ENCODE results near the gene NRP1.

Gene NRP1

GRCh38 chr10:33365871-33366411, 31.5 kb upstream of the NRP1 start:
- DNase-seq (ENCODE audit: low spot score in 2 of 2) = no peak
- Mint-ChIP-seq H3K9me3 (peaks cover 11% of the 10 kb centered on the region), H3K27me3 (peaks cover 38% of the 10 kb centered on the region), H3K27ac (ENCODE audit: low read depth) (no peak overlapping the region), H3K4me3 (no peak overlapping the region), H3K36me3 (ENCODE audit: insufficient read depth) (no peaks in the 10 kb centered on the region), H3K4me1 (no peaks in the 10 kb centered on the region)
- no peak for ATAC-seq (replicated peaks; ENCODE audit: extremely low read depth, poor library complexity, severe bottlenecking)

GRCh38 chr10:33365301-33365700, 30.8 kb upstream of the NRP1 start:
- Mint-ChIP-seq H3K4me1 (no peaks in the 10 kb centered on the region), H3K4me3 (no peak overlapping the region), H3K9me3 (peaks cover 11% of the 10 kb centered on the region), H3K27ac (ENCODE audit: low read depth) (no peak overlapping the region), H3K36me3 (ENCODE audit: insufficient read depth) (no peaks in the 10 kb centered on the region), H3K27me3 (peaks cover 45% of the 10 kb centered on the region)
- ATAC-seq (replicated peaks; ENCODE audit: extremely low read depth, poor library complexity, severe bottlenecking) = no peak
- no peak for DNase-seq (ENCODE audit: low spot score in 2 of 2)

- H3K4me3 Mint-ChIP-seq = no peak overlapping the region
- no peak overlapping the region for H3K27ac Mint-ChIP-seq (ENCODE audit: low read depth)
- DNase-seq (ENCODE audit: low spot score in 2 of 2) (no peak), ATAC-seq (replicated peaks; ENCODE audit: extremely low read depth, poor library complexity, severe bottlenecking) (no peak)
- H3K36me3 Mint-ChIP-seq (ENCODE audit: insufficient read depth) = no peaks in the 10 kb centered on the region
- peaks cover 45% of the 10 kb centered on the region for H3K27me3 Mint-ChIP-seq
- H3K9me3 Mint-ChIP-seq = peaks cover 7% of the 10 kb centered on the region
- H3K4me1 Mint-ChIP-seq = no peaks in the 10 kb centered on the region
These were observed 28.6 kb upstream of the NRP1 start for GRCh38 chr10:33363106-33363505.

GRCh38 chr10:33358016-33358415, 23.5 kb upstream of the NRP1 start:
- H3K27ac Mint-ChIP-seq (ENCODE audit: low read depth) = no peak overlapping the region
- H3K9me3 Mint-ChIP-seq = no peaks in the 10 kb centered on the region
- ATAC-seq (replicated peaks; ENCODE audit: extremely low read depth, poor library complexity, severe bottlenecking) (no peak), DNase-seq (ENCODE audit: low spot score in 2 of 2) (no peak)
- no peaks in the 10 kb centered on the region for H3K4me1 Mint-ChIP-seq
- no peaks in the 10 kb centered on the region for H3K36me3 Mint-ChIP-seq (ENCODE audit: insufficient read depth)
- H3K4me3 Mint-ChIP-seq = no peak overlapping the region
- peaks cover 32% of the 10 kb centered on the region for H3K27me3 Mint-ChIP-seq

- no peak overlapping the region for H3K27ac Mint-ChIP-seq (ENCODE audit: low read depth)
- H3K27me3 Mint-ChIP-seq = peaks cover 21% of the 10 kb centered on the region
- ATAC-seq (replicated peaks; ENCODE audit: extremely low read depth, poor library complexity, severe bottlenecking) (no peak), DNase-seq (ENCODE audit: low spot score in 2 of 2) (no peak)
- H3K4me1 Mint-ChIP-seq = no peaks in the 10 kb centered on the region
- no peak overlapping the region for H3K4me3 Mint-ChIP-seq
- no peaks in the 10 kb centered on the region for H3K36me3 Mint-ChIP-seq (ENCODE audit: insufficient read depth)
- H3K9me3 Mint-ChIP-seq = no peaks in the 10 kb centered on the region
These were observed 20.8 kb upstream of the NRP1 start for GRCh38 chr10:33355274-33355673.

- H3K9me3 Mint-ChIP-seq = no peaks in the 10 kb centered on the region
- no peak overlapping the region for H3K27ac Mint-ChIP-seq (ENCODE audit: low read depth)
- H3K4me1 Mint-ChIP-seq = no peaks in the 10 kb centered on the region
- DNase-seq (ENCODE audit: low spot score in 2 of 2) = no peak
- no peak overlapping the region for H3K4me3 Mint-ChIP-seq
- H3K27me3 Mint-ChIP-seq = peaks cover 9% of the 10 kb centered on the region
- no peaks in the 10 kb centered on the region for H3K36me3 Mint-ChIP-seq (ENCODE audit: insufficient read depth)
- no peak for ATAC-seq (replicated peaks; ENCODE audit: extremely low read depth, poor library complexity, severe bottlenecking)
These were observed 19.4 kb upstream of the NRP1 start for GRCh38 chr10:33353853-33354252.

- Mint-ChIP-seq H3K27me3 (peaks cover 9% of the 10 kb centered on the region), H3K4me1 (no peaks in the 10 kb centered on the region), H3K36me3 (ENCODE audit: insufficient read depth) (no peaks in the 10 kb centered on the region), H3K9me3 (no peaks in the 10 kb centered on the region), H3K27ac (ENCODE audit: low read depth) (no peak overlapping the region), H3K4me3 (no peak overlapping the region)
- ATAC-seq (replicated peaks; ENCODE audit: extremely low read depth, poor library complexity, severe bottlenecking) (no peak), DNase-seq (ENCODE audit: low spot score in 2 of 2) (no peak)
These were observed 18.9 kb upstream of the NRP1 start for GRCh38 chr10:33353334-33353733.

- Mint-ChIP-seq H3K9me3 (no peaks in the 10 kb centered on the region), H3K36me3 (ENCODE audit: insufficient read depth) (no peaks in the 10 kb centered on the region), H3K27me3 (peaks cover 16% of the 10 kb centered on the region), H3K27ac (ENCODE audit: low read depth) (no peak overlapping the region), H3K4me1 (no peaks in the 10 kb centered on the region), H3K4me3 (no peak overlapping the region)
- ATAC-seq (replicated peaks; ENCODE audit: extremely low read depth, poor library complexity, severe bottlenecking) = no peak
- DNase-seq (ENCODE audit: low spot score in 2 of 2) = no peak
These were observed 18.1 kb upstream of the NRP1 start for GRCh38 chr10:33352615-33353014.

GRCh38 chr10:33352175-33352574, 17.7 kb upstream of the NRP1 start:
- Mint-ChIP-seq H3K27me3 (peaks cover 20% of the 10 kb centered on the region), H3K36me3 (ENCODE audit: insufficient read depth) (no peaks in the 10 kb centered on the region), H3K27ac (ENCODE audit: low read depth) (no peak overlapping the region), H3K4me1 (no peaks in the 10 kb centered on the region), H3K4me3 (no peak overlapping the region), H3K9me3 (no peaks in the 10 kb centered on the region)
- DNase-seq (ENCODE audit: low spot score in 2 of 2) (no peak), ATAC-seq (replicated peaks; ENCODE audit: extremely low read depth, poor library complexity, severe bottlenecking) (no peak)

- no peaks in the 10 kb centered on the region for H3K36me3 Mint-ChIP-seq (ENCODE audit: insufficient read depth)
- H3K27me3 Mint-ChIP-seq = peaks cover 41% of the 10 kb centered on the region
- ATAC-seq (replicated peaks; ENCODE audit: extremely low read depth, poor library complexity, severe bottlenecking) = no peak
These were observed 15.6 kb upstream of the NRP1 start for GRCh38 chr10:33350041-33350440.

GRCh38 chr10:33349268-33349667, 14.8 kb upstream of the NRP1 start:
- Mint-ChIP-seq H3K36me3 (ENCODE audit: insufficient read depth) (no peaks in the 10 kb centered on the region), H3K4me1 (no peaks in the 10 kb centered on the region), H3K27me3 (peaks cover 48% of the 10 kb centered on the region), H3K4me3 (no peak overlapping the region), H3K27ac (ENCODE audit: low read depth) (no peak overlapping the region), H3K9me3 (no peaks in the 10 kb centered on the region)
- ATAC-seq (replicated peaks; ENCODE audit: extremely low read depth, poor library complexity, severe bottlenecking) (no peak), DNase-seq (ENCODE audit: low spot score in 2 of 2) (no peak)

More at GRCh38 chr10:33350041-33350440, 15.6 kb upstream of the NRP1 start:
- no peak for DNase-seq (ENCODE audit: low spot score in 2 of 2)
- no peaks in the 10 kb centered on the region for H3K4me1 Mint-ChIP-seq
- H3K27ac Mint-ChIP-seq (ENCODE audit: low read depth) = no peak overlapping the region
- H3K9me3 Mint-ChIP-seq = no peaks in the 10 kb centered on the region
- H3K4me3 Mint-ChIP-seq = no peak overlapping the region

GRCh38 chr10:33347211-33347610, 12.7 kb upstream of the NRP1 start:
- Mint-ChIP-seq H3K4me3 (no peak overlapping the region), H3K4me1 (no peaks in the 10 kb centered on the region), H3K27me3 (peaks cover 69% of the 10 kb centered on the region), H3K36me3 (ENCODE audit: insufficient read depth) (peaks cover 2% of the 10 kb centered on the region), H3K9me3 (no peaks in the 10 kb centered on the region), H3K27ac (ENCODE audit: low read depth) (no peak overlapping the region)
- DNase-seq (ENCODE audit: low spot score in 2 of 2) (no peak), ATAC-seq (replicated peaks; ENCODE audit: extremely low read depth, poor library complexity, severe bottlenecking) (no peak)

- ATAC-seq (replicated peaks; ENCODE audit: extremely low read depth, poor library complexity, severe bottlenecking) = no peak
- Mint-ChIP-seq H3K36me3 (ENCODE audit: insufficient read depth) (peaks cover 2% of the 10 kb centered on the region), H3K27me3 (peaks cover 60% of the 10 kb centered on the region), H3K27ac (ENCODE audit: low read depth) (no peak overlapping the region), H3K4me1 (no peaks in the 10 kb centered on the region), H3K4me3 (no peak overlapping the region), H3K9me3 (no peaks in the 10 kb centered on the region)
- no peak for DNase-seq (ENCODE audit: low spot score in 2 of 2)
These were observed 10.8 kb upstream of the NRP1 start for GRCh38 chr10:33345236-33345635.

GRCh38 chr10:33344676-33345075, 10.2 kb upstream of the NRP1 start:
- Mint-ChIP-seq H3K4me3 (no peak overlapping the region), H3K36me3 (ENCODE audit: insufficient read depth) (peaks cover 2% of the 10 kb centered on the region), H3K27ac (ENCODE audit: low read depth) (no peak overlapping the region), H3K27me3 (peaks cover 65% of the 10 kb centered on the region), H3K9me3 (no peaks in the 10 kb centered on the region), H3K4me1 (no peaks in the 10 kb centered on the region)
- no peak for ATAC-seq (replicated peaks; ENCODE audit: extremely low read depth, poor library complexity, severe bottlenecking)
- no peak for DNase-seq (ENCODE audit: low spot score in 2 of 2)

Measured in central memory CD8-positive, alpha-beta T cell (primary cell).